ENCODE data around the gene CEACAM1.

CEACAM1 gene

GRCh38 chr19:42477933-42478332 is 50.3 kb downstream of the CEACAM1 start:
- Histone ChIP-seq H3K27ac (ENCODE audit: low read depth, low read length) (no peak overlapping the region), H3K27me3 (ENCODE audit: control insufficient read depth, insufficient read depth, low read length) (no peaks in the 10 kb centered on the region), H3K4me3 (ENCODE audit: low read length) (no peak overlapping the region), H3K9ac (ENCODE audit: low read length) (no peak overlapping the region), H3K4me1 (ENCODE audit: control insufficient read depth, insufficient read depth, low read length) (no peaks in the 10 kb centered on the region), H3K36me3 (ENCODE audit: control insufficient read depth, insufficient read depth, low read length) (no peaks in the 10 kb centered on the region)

GRCh38 chr19:42477117-42477516 is 51.2 kb downstream of the CEACAM1 start:
- Histone ChIP-seq H3K4me1 (ENCODE audit: control insufficient read depth, insufficient read depth, low read length) (no peaks in the 10 kb centered on the region), H3K27me3 (ENCODE audit: control insufficient read depth, insufficient read depth, low read length) (no peaks in the 10 kb centered on the region), H3K27ac (ENCODE audit: low read depth, low read length) (no peak overlapping the region), H3K4me3 (ENCODE audit: low read length) (no peak overlapping the region), H3K9ac (ENCODE audit: low read length) (no peak overlapping the region), H3K36me3 (ENCODE audit: control insufficient read depth, insufficient read depth, low read length) (no peaks in the 10 kb centered on the region)

- Histone ChIP-seq H3K27me3 (ENCODE audit: control insufficient read depth, insufficient read depth, low read length) (no peaks in the 10 kb centered on the region), H3K4me3 (ENCODE audit: low read length) (no peak overlapping the region), H3K27ac (ENCODE audit: low read depth, low read length) (no peak overlapping the region), H3K36me3 (ENCODE audit: control insufficient read depth, insufficient read depth, low read length) (no peaks in the 10 kb centered on the region), H3K9ac (ENCODE audit: low read length) (no peak overlapping the region), H3K4me1 (ENCODE audit: control insufficient read depth, insufficient read depth, low read length) (no peaks in the 10 kb centered on the region)
These were observed 52.9 kb downstream of the CEACAM1 start for GRCh38 chr19:42475366-42475765.

- Histone ChIP-seq H3K36me3 (ENCODE audit: control insufficient read depth, insufficient read depth, low read length) (no peaks in the 10 kb centered on the region), H3K4me1 (ENCODE audit: control insufficient read depth, insufficient read depth, low read length) (no peaks in the 10 kb centered on the region), H3K4me3 (ENCODE audit: low read length) (no peak overlapping the region), H3K27me3 (ENCODE audit: control insufficient read depth, insufficient read depth, low read length) (no peaks in the 10 kb centered on the region), H3K27ac (ENCODE audit: low read depth, low read length) (no peak overlapping the region), H3K9ac (ENCODE audit: low read length) (no peak overlapping the region)
These were observed 53.5 kb downstream of the CEACAM1 start for GRCh38 chr19:42474743-42475142.

GRCh38 chr19:42473686-42474085 is 54.6 kb downstream of the CEACAM1 start:
- H3K4me1 ChIP-seq (ENCODE audit: control insufficient read depth, insufficient read depth, low read length): no peaks in the 10 kb centered on the region
- no peaks in the 10 kb centered on the region for H3K27me3 ChIP-seq (ENCODE audit: control insufficient read depth, insufficient read depth, low read length)
- H3K36me3 ChIP-seq (ENCODE audit: control insufficient read depth, insufficient read depth, low read length): no peaks in the 10 kb centered on the region
- no peak overlapping the region for H3K9ac ChIP-seq (ENCODE audit: low read length)
- no peak overlapping the region for H3K27ac ChIP-seq (ENCODE audit: low read depth, low read length)
- H3K4me3 ChIP-seq (ENCODE audit: low read length): no peak overlapping the region

GRCh38 chr19:42472402-42473147 is 55.7 kb downstream of the CEACAM1 start:
- Histone ChIP-seq H3K27me3 (ENCODE audit: control insufficient read depth, insufficient read depth, low read length) (no peaks in the 10 kb centered on the region), H3K36me3 (ENCODE audit: control insufficient read depth, insufficient read depth, low read length) (no peaks in the 10 kb centered on the region), H3K9ac (ENCODE audit: low read length) (no peak overlapping the region), H3K27ac (ENCODE audit: low read depth, low read length) (no peak overlapping the region), H3K4me3 (ENCODE audit: low read length) (no peak overlapping the region), H3K4me1 (ENCODE audit: control insufficient read depth, insufficient read depth, low read length) (no peaks in the 10 kb centered on the region)

- Histone ChIP-seq H3K9ac (ENCODE audit: low read length) (no peak overlapping the region), H3K27me3 (ENCODE audit: control insufficient read depth, insufficient read depth, low read length) (no peaks in the 10 kb centered on the region), H3K27ac (ENCODE audit: low read depth, low read length) (no peak overlapping the region)
These were observed 56.6 kb downstream of the CEACAM1 start for GRCh38 chr19:42471554-42472249.

GRCh38 chr19:42469311-42470235 is 58.7 kb downstream of the CEACAM1 start:
- Histone ChIP-seq H3K4me1 (ENCODE audit: control insufficient read depth, insufficient read depth, low read length) (no peaks in the 10 kb centered on the region), H3K9ac (ENCODE audit: low read length) (no peak overlapping the region), H3K36me3 (ENCODE audit: control insufficient read depth, insufficient read depth, low read length) (no peaks in the 10 kb centered on the region), H3K27me3 (ENCODE audit: control insufficient read depth, insufficient read depth, low read length) (no peaks in the 10 kb centered on the region), H3K4me3 (ENCODE audit: low read length) (no peak overlapping the region), H3K27ac (ENCODE audit: low read depth, low read length) (no peak overlapping the region)

More at GRCh38 chr19:42471554-42472249, 56.6 kb downstream of the CEACAM1 start:
- Histone ChIP-seq H3K4me1 (ENCODE audit: control insufficient read depth, insufficient read depth, low read length) (no peaks in the 10 kb centered on the region), H3K4me3 (ENCODE audit: low read length) (no peak overlapping the region), H3K36me3 (ENCODE audit: control insufficient read depth, insufficient read depth, low read length) (no peaks in the 10 kb centered on the region)

GRCh38 chr19:42468273-42468796 is 59.9 kb downstream of the CEACAM1 start:
- no peak overlapping the region for H3K4me3 ChIP-seq (ENCODE audit: low read length)
- H3K4me1 ChIP-seq (ENCODE audit: control insufficient read depth, insufficient read depth, low read length): no peaks in the 10 kb centered on the region
- no peak overlapping the region for H3K9ac ChIP-seq (ENCODE audit: low read length)
- no peaks in the 10 kb centered on the region for H3K36me3 ChIP-seq (ENCODE audit: control insufficient read depth, insufficient read depth, low read length)
- no peaks in the 10 kb centered on the region for H3K27me3 ChIP-seq (ENCODE audit: control insufficient read depth, insufficient read depth, low read length)
- no peak overlapping the region for H3K27ac ChIP-seq (ENCODE audit: low read depth, low read length)

- H3K4me3 ChIP-seq (ENCODE audit: low read length): no peak overlapping the region
- H3K27ac ChIP-seq (ENCODE audit: low read depth, low read length): no peak overlapping the region
- no peaks in the 10 kb centered on the region for H3K27me3 ChIP-seq (ENCODE audit: control insufficient read depth, insufficient read depth, low read length)
- no peaks in the 10 kb centered on the region for H3K36me3 ChIP-seq (ENCODE audit: control insufficient read depth, insufficient read depth, low read length)
- H3K4me1 ChIP-seq (ENCODE audit: control insufficient read depth, insufficient read depth, low read length): no peaks in the 10 kb centered on the region
- H3K9ac ChIP-seq (ENCODE audit: low read length): no peak overlapping the region
These were observed 61.0 kb downstream of the CEACAM1 start for GRCh38 chr19:42467183-42467760.

- no peak overlapping the region for H3K9ac ChIP-seq (ENCODE audit: low read length)
- H3K27me3 ChIP-seq (ENCODE audit: control insufficient read depth, insufficient read depth, low read length): no peaks in the 10 kb centered on the region
- H3K27ac ChIP-seq (ENCODE audit: low read depth, low read length): no peak overlapping the region
- no peaks in the 10 kb centered on the region for H3K4me1 ChIP-seq (ENCODE audit: control insufficient read depth, insufficient read depth, low read length)
- H3K4me3 ChIP-seq (ENCODE audit: low read length): no peak overlapping the region
- no peaks in the 10 kb centered on the region for H3K36me3 ChIP-seq (ENCODE audit: control insufficient read depth, insufficient read depth, low read length)
These were observed 61.6 kb downstream of the CEACAM1 start for GRCh38 chr19:42466521-42467182.
